Keratinocyte (primary cell): Measurements from ENCODE around the gene MOK. TPM values are rescaled to one million over a fixed set of nuclear protein-coding genes. Genes with fewer than 3 reads are reported as not detected.

Experiments
- DNase-seq: peaks from one replicate; pipeline ENCODE4 v3.0.0-alpha.2; 2011; ENCODE audit warnings: low read depth, missing footprints, low spot score
- FAIRE-seq: peaks from 2 replicates; lab custom pipeline; 2011; peaks lifted over from hg19 to GRCh38; lab: Jason Lieb, UNC
- H2AFZ ChIP-seq: 2 replicates; pipeline ENCODE4 v1.6.0; 2012; ENCODE audit warnings: low read length, control low read depth, inconsistent platforms; ENCODE audit not compliant: control insufficient read depth
- H3K27ac ChIP-seq: 2 replicates; pipeline ENCODE4 v1.5.1; 2011; ENCODE audit warnings: low read length; ENCODE audit not compliant: control insufficient read depth, insufficient read depth
- H3K27me3 ChIP-seq: 3 replicates; pipeline ENCODE4 v1.6.0; 2011; ENCODE audit warnings: low read length; ENCODE audit not compliant: control insufficient read depth, insufficient read depth; ENCODE audit errors: extremely low read depth
- H3K36me3 ChIP-seq, 2 experiments: 2 replicates in 1 of 2; 3 replicates in 1 of 2; pipeline ENCODE4 v1.5.1; 2011; ENCODE audit warnings: low read length in 2 of 2, mild to moderate bottlenecking in 1 of 2; ENCODE audit not compliant: control insufficient read depth in 2 of 2, insufficient read depth in 2 of 2; ENCODE audit errors: extremely low read depth in 1 of 2
- H3K4me1 ChIP-seq: 3 replicates; pipeline ENCODE4 v1.5.1; 2011; ENCODE audit warnings: low read length; ENCODE audit not compliant: control insufficient read depth, insufficient read depth; ENCODE audit errors: extremely low read depth
- H3K4me2 ChIP-seq: 3 replicates; pipeline ENCODE4 v1.6.0; 2011; ENCODE audit warnings: low read depth, low read length; ENCODE audit not compliant: control insufficient read depth, insufficient read depth; ENCODE audit errors: extremely low read depth
- H3K4me3 ChIP-seq, 3 experiments: fragments of 200-600 bp in 1 of 3; sonication (generic) in 1 of 3; 2 replicates in 2 of 3; 3 replicates in 1 of 3; pipeline ENCODE4 v1.5.1; 2011 to 2016; ENCODE audit warnings: low read length in 3 of 3, mild to moderate bottlenecking in 3 of 3, control low read depth in 2 of 3, inconsistent platforms in 1 of 3, low read depth in 1 of 3, mixed read lengths in 1 of 3, mixed run types in 1 of 3, moderate library complexity in 1 of 3; ENCODE audit not compliant: control insufficient read depth in 2 of 3, insufficient read depth in 2 of 3; ENCODE audit errors: extremely low read depth in 1 of 3
- H3K79me2 ChIP-seq: 2 replicates; pipeline ENCODE4 v1.6.0; 2012; ENCODE audit warnings: low read length; ENCODE audit not compliant: control insufficient read depth, insufficient read depth
- H3K9ac ChIP-seq: 3 replicates; pipeline ENCODE4 v1.6.0; 2011; ENCODE audit warnings: low read length; ENCODE audit not compliant: control insufficient read depth, insufficient read depth; ENCODE audit errors: extremely low read depth
- H3K9me1 ChIP-seq: 3 replicates; pipeline ENCODE4 v1.6.0; 2011; ENCODE audit warnings: low read length; ENCODE audit not compliant: control insufficient read depth, insufficient read depth; ENCODE audit errors: extremely low read depth
- H3K9me3 ChIP-seq: 2 replicates; pipeline ENCODE4 v1.5.1; 2012; ENCODE audit warnings: low read depth, low read length; ENCODE audit not compliant: control insufficient read depth
- H4K20me1 ChIP-seq: 3 replicates; pipeline ENCODE4 v1.6.0; 2011; ENCODE audit warnings: low read length; ENCODE audit not compliant: control insufficient read depth, insufficient read depth; ENCODE audit errors: extremely low read depth
- CTCF ChIP-seq, 3 experiments: IDR thresholded peaks in 1 of 3; conservative IDR thresholded peaks in 1 of 3; optimal IDR thresholded peaks in 1 of 3; 2 replicates in 2 of 3; 3 replicates in 1 of 3; pipeline versions ENCODE3 to v1.5.1; 2011; ENCODE audit warnings: low read length in 3 of 3, mild to moderate bottlenecking in 3 of 3, moderate library complexity in 2 of 3, control low read depth in 1 of 3, inconsistent platforms in 1 of 3; ENCODE audit not compliant: insufficient read depth in 2 of 3; ENCODE audit errors: extremely low read depth in 1 of 3
- EZH2 ChIP-seq: IDR thresholded peaks from one replicate; pipeline ENCODE4 v1.6.1; 2012; ENCODE audit warnings: inconsistent platforms, mild to moderate bottlenecking, low read length, moderate library complexity
- dilution Hi-C: fragments of 300-500 bp; cut with MboI; formaldehyde crosslinking; loops from one replicate; pipeline ENCODE4 v1.7.0; 2020; ENCODE audit warnings: low sequenced_read_pairs; ENCODE audit not compliant: extremely low pct_ligation_motif_present
- polyA plus RNA-seq, 5 experiments: library from polyadenylated mRNA; depleted of rRNA in 3 of 5; stranded (reverse) in 3 of 5; stranded (forward) in 1 of 5; unstranded in 1 of 5; fragments of >200 nt; gene quantifications; 1 replicate in 1 of 5; 2 replicates in 3 of 5; 3 replicates in 1 of 5; pipeline versions ENCODE4 v1.2.1 to v1.2.3, GENCODE V29; 2011 to 2012; ENCODE audit warnings: missing spikeins in 2 of 5, low read depth in 1 of 5, low replicate concordance in 1 of 5

The MOK gene
- polyA plus RNA-seq, 1 donor (not counting 4 experiments of a cell fraction or from before 2014, with no cell fraction given), result 38.1 TPM

- TF ChIP-seq CTCF (optimal IDR thresholded peaks at IDR 0.05 in 1 of 3, IDR thresholded peaks at IDR 0.05 in 1 of 3, conservative IDR thresholded peaks at IDR 0.05 in 1 of 3; ENCODE audit: extremely low read depth in 1 of 3, insufficient read depth in 2 of 3, low read length in 3 of 3) (no peak), EZH2 (no peak)
- Histone ChIP-seq H3K79me2 (no peaks in the 10 kb centered on the region), H3K4me2 (peak overlapping the region; percentile 34), H2AFZ (peak overlapping the region; percentile 51), H3K4me3 (no peak overlapping the region), H3K36me3 (no peaks in the 10 kb centered on the region), H3K4me1 (peaks cover 34% of the 10 kb centered on the region), H3K27ac (peak overlapping the region; percentile 76), H4K20me1 (no peaks in the 10 kb centered on the region), H3K9ac (peak overlapping the region; percentile 53), H3K9me3 (no peaks in the 10 kb centered on the region), H3K27me3 (no peaks in the 10 kb centered on the region), H3K9me1 (no peaks in the 10 kb centered on the region)
- dilution Hi-C loops, result no loop called here
- FAIRE-seq (no peak), DNase-seq (no peak)
These were observed 40.6 kb downstream of the MOK start for GRCh38 chr14:102264355-102264754.

GRCh38 chr14:102262929-102263462 is 42.0 kb downstream of the MOK start:
- Histone ChIP-seq H3K9me1 (no peaks in the 10 kb centered on the region), H3K36me3 (no peaks in the 10 kb centered on the region), H3K4me1 (peaks cover 34% of the 10 kb centered on the region), H3K79me2 (no peaks in the 10 kb centered on the region), H3K27me3 (no peaks in the 10 kb centered on the region), H2AFZ (no peak overlapping the region), H3K4me2 (peak overlapping the region; percentile 14), H4K20me1 (no peaks in the 10 kb centered on the region), H3K27ac (peak overlapping the region; percentile 76), H3K9me3 (no peaks in the 10 kb centered on the region), H3K4me3 (no peak overlapping the region), H3K9ac (peak overlapping the region; percentile 47)
- dilution Hi-C loops, result no loop called here
- peak; percentile 96 for FAIRE-seq
- TF ChIP-seq CTCF (optimal IDR thresholded peaks at IDR 0.05 in 1 of 3, IDR thresholded peaks at IDR 0.05 in 1 of 3, conservative IDR thresholded peaks at IDR 0.05 in 1 of 3; ENCODE audit: extremely low read depth in 1 of 3, insufficient read depth in 2 of 3, low read length in 3 of 3) (no peak), EZH2 (no peak)
- peak; percentile 55 for DNase-seq
